SK-N-SH treated with all-trans-retinoic acid at 6 μM for 48 hours (cell line): ENCODE measurements around the gene CAST.

ENCODE experiments used
- PATZ1 ChIP-seq: fragments of 250-450 bp; sonication (Bioruptor Pico); IDR thresholded peaks from 2 replicates; pipeline ENCODE4 v1.8.0; 2020; ENCODE audit warnings: mild to moderate bottlenecking, moderate library complexity, borderline replicate concordance
- ZC3H10 ChIP-seq: fragments of 250-450 bp; sonication (Bioruptor Pico); IDR thresholded peaks from 2 replicates; pipeline ENCODE4 v1.5.1; 2021; ENCODE audit warnings: mild to moderate bottlenecking, moderate library complexity
- ZFP3 ChIP-seq: fragments of 250-450 bp; sonication (Bioruptor Pico); IDR thresholded peaks from 2 replicates; pipeline ENCODE4 v1.5.0; 2020; ENCODE audit warnings: mild to moderate bottlenecking, moderate library complexity

DNA sequence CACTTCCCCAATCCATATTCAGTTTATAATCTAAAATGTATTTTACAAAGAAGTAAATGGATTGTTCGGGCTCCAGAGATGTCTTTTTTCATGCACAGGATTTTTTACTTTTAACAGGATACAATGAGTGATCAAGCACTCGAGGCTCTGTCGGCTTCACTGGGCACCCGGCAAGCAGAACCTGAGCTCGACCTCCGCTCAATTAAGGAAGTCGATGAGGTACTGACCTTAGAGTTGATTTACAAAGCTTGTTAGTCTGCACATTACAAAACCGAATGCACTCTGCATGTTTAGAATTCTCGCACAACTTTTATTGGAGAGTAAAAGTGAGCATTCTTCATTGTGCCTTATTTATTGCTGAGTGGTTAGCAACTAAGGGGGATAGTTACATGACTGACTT is 80.4 kb downstream of the CAST start:
- TF ChIP-seq PATZ1 (CRISPR knock-in tag) (no peak), ZC3H10 (no peak), ZFP3 (CRISPR knock-in tag) (no peak)
